Ishikawa (cell line): ENCODE data around the gene TCP1.

Source experiments
- CEBPB ChIP-seq: IDR thresholded peaks from 2 replicates; pipeline ENCODE4 v1.6.1; 2012
- CREB1 ChIP-seq: IDR thresholded peaks from 2 replicates; pipeline ENCODE4 v1.6.1; 2012; ENCODE audit warnings: low read depth
- EGR1 ChIP-seq: IDR thresholded peaks from 2 replicates; pipeline ENCODE4 v1.6.1; 2012
- EP300 ChIP-seq: IDR thresholded peaks from 2 replicates; pipeline ENCODE4 v1.6.1; 2012; ENCODE audit warnings: borderline replicate concordance
- FOXM1 ChIP-seq: IDR thresholded peaks from 2 replicates; pipeline ENCODE4 v1.6.1; 2012; ENCODE audit warnings: low read depth, borderline replicate concordance
- MAX ChIP-seq: IDR thresholded peaks from 2 replicates; pipeline ENCODE4 v1.6.1; 2012
- NFIC ChIP-seq: IDR thresholded peaks from 2 replicates; pipeline ENCODE4 v1.6.1; 2012
- RAD21 ChIP-seq: IDR thresholded peaks from 2 replicates; pipeline ENCODE4 v1.6.1; 2012; ENCODE audit warnings: low read depth
- REST ChIP-seq: IDR thresholded peaks from 2 replicates; pipeline ENCODE4 v1.6.1; 2012; ENCODE audit warnings: low read depth, mild to moderate bottlenecking
- TAF1 ChIP-seq: IDR thresholded peaks from 2 replicates; pipeline ENCODE4 v1.6.1; 2012; ENCODE audit warnings: low read depth, mild to moderate bottlenecking
- TCF12 ChIP-seq: IDR thresholded peaks from 2 replicates; pipeline ENCODE4 v1.6.1; 2012; ENCODE audit warnings: low read depth
- TEAD4 ChIP-seq: IDR thresholded peaks from 2 replicates; pipeline ENCODE4 v1.6.1; 2012
- USF1 ChIP-seq: IDR thresholded peaks from 2 replicates; pipeline ENCODE4 v1.6.1; 2012
- YY1 ChIP-seq: IDR thresholded peaks from 2 replicates; pipeline ENCODE4 v1.6.1; 2012; ENCODE audit warnings: low read depth
- ZBTB7A ChIP-seq: IDR thresholded peaks from 2 replicates; pipeline ENCODE4 v1.6.1; 2012; ENCODE audit warnings: low read depth

Gene TCP1

GRCh38 chr6:159739341-159739740 lies 50.1 kb downstream of the TCP1 start:
- TF ChIP-seq TEAD4: no peak
- no peak for TF ChIP-seq TCF12
- TF ChIP-seq EP300: no peak
- TF ChIP-seq RAD21: no peak
- TF ChIP-seq NFIC: no peak
- TF ChIP-seq YY1: no peak
- no peak for TF ChIP-seq ZBTB7A
- TF ChIP-seq TAF1: no peak
- TF ChIP-seq REST: no peak
- no peak for TF ChIP-seq MAX
- no peak for TF ChIP-seq CREB1
- no peak for TF ChIP-seq EGR1
- TF ChIP-seq FOXM1: no peak
- TF ChIP-seq CEBPB: no peak
- no peak for TF ChIP-seq USF1

GRCh38 chr6:159736908-159737307 lies 52.5 kb downstream of the TCP1 start:
- TF ChIP-seq RAD21: no peak

GRCh38 chr6:159730332-159730676 lies 59.1 kb downstream of the TCP1 start:
- TF ChIP-seq EGR1: no peak
- no peak for TF ChIP-seq NFIC
- no peak for TF ChIP-seq FOXM1
- no peak for TF ChIP-seq TCF12
- no peak for TF ChIP-seq TAF1
- TF ChIP-seq CEBPB: no peak
- TF ChIP-seq ZBTB7A: no peak
- no peak for TF ChIP-seq RAD21
- TF ChIP-seq EP300: no peak

GRCh38 chr6:159729598-159730331 lies 59.6 kb downstream of the TCP1 start:
- TF ChIP-seq CEBPB: no peak
- TF ChIP-seq MAX: no peak
- no peak for TF ChIP-seq USF1

GRCh38 chr6:159728531-159728964 lies 60.9 kb downstream of the TCP1 start:
- TF ChIP-seq EGR1 (no peak), CEBPB (no peak), NFIC (no peak), EP300 (no peak), ZBTB7A (no peak), MAX (no peak), CREB1 (no peak), TCF12 (no peak), YY1 (no peak), TAF1 (no peak), FOXM1 (no peak), USF1 (no peak), RAD21 (no peak), TEAD4 (no peak), REST (no peak)
